ENCODE results near the gene SLIT3.

- TF ChIP-seq EZH2phosphoT487 (IDR thresholded peaks at IDR 0.05; ENCODE audit: borderline replicate concordance, low read length) (no peak), CTCF (conservative IDR thresholded peaks at IDR 0.05; ENCODE audit: low read depth, low read length) (no peak), EZH2 (IDR thresholded peaks at IDR 0.05; ENCODE audit: low read length, unreplicated experiment) (no peak)
Observed at GRCh38 chr5:169243651-169244422, 57.1 kb downstream of the SLIT3 start.

Data from PC-3 (cell line).